GM12873 (cell line): ENCODE measurements around the gene FOXA3.

ENCODE experiments used
- TF ChIP-seq, protein P1 (sequence below): IDR thresholded peaks from 2 replicates; pipeline ENCODE4 v1.5.1; 2012; ENCODE audit warnings: low read depth, mild to moderate bottlenecking, moderate library complexity, low read length, control low read depth; ENCODE audit not compliant: insufficient read depth; ENCODE audit errors: missing control alignments

FOXA3 gene

DNA sequence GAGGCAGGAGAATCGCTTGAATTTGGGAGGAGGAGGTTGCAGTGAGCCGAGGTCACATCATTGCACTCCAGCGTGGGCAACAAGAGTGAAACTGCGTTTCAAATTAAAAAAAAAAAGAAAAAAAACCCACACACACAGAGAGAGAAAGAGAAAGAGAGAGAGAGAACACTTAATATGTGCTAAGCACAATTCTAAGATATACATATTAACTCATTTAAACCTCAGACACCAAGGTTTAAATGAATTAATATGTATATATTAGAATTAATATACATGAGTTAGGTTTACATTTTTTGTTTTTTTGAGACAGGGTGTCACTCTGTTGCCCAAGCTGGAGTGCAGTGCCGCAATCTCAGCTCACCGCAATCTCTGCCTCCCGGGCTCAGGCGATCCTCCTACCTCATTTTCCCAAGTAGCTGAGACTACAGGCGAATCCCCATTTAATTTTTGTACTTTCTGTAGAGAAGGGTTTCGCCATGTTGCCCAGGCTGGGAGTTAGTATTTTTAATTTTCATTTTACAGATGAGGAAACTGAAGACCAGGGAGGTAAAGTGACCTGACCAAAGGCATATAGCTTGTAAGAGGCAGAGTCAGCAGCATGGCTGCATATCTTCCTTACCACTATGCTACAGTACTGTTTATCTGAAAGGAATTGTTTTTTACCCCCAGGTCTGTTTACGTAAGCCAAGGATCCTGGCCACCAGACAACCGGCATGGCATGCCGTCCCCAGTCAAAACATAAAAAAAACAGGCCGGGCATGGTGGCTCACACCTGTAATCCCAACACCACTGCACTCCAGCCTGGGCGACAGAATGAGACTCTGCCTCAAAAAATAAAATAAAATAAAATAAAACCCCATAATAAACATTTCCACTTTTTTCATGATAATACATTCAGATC is 3.5 kb upstream of the FOXA3 start:
- TF ChIP-seq, protein P1, sequence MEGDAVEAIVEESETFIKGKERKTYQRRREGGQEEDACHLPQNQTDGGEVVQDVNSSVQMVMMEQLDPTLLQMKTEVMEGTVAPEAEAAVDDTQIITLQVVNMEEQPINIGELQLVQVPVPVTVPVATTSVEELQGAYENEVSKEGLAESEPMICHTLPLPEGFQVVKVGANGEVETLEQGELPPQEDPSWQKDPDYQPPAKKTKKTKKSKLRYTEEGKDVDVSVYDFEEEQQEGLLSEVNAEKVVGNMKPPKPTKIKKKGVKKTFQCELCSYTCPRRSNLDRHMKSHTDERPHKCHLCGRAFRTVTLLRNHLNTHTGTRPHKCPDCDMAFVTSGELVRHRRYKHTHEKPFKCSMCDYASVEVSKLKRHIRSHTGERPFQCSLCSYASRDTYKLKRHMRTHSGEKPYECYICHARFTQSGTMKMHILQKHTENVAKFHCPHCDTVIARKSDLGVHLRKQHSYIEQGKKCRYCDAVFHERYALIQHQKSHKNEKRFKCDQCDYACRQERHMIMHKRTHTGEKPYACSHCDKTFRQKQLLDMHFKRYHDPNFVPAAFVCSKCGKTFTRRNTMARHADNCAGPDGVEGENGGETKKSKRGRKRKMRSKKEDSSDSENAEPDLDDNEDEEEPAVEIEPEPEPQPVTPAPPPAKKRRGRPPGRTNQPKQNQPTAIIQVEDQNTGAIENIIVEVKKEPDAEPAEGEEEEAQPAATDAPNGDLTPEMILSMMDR: no peak

DNA sequence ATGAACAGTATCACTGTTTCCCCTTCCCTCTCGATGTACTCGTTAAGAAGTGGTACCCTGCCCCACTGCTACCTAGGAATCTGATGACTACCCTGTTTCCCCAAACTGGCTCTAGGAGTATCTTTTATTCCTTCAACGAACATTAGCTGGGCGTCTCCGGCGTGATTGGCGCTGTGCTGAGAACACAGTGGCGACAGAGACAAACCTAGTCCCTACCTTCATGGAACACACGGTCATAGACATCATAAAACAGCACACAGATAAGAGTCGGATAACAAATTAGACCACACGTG is 1.9 kb upstream of the FOXA3 start:
- TF ChIP-seq, protein P1: no peak

- TF ChIP-seq, protein P1: no peak
These were observed 1.4 kb upstream of the FOXA3 start, which contains the start of gene SYMPK for GRCh38 chr19:45862564-45863334. SYMPK (minus strand) TSS chr19:45863147; CDS start chr19:45854495, 8,652 bp downstream.

DNA sequence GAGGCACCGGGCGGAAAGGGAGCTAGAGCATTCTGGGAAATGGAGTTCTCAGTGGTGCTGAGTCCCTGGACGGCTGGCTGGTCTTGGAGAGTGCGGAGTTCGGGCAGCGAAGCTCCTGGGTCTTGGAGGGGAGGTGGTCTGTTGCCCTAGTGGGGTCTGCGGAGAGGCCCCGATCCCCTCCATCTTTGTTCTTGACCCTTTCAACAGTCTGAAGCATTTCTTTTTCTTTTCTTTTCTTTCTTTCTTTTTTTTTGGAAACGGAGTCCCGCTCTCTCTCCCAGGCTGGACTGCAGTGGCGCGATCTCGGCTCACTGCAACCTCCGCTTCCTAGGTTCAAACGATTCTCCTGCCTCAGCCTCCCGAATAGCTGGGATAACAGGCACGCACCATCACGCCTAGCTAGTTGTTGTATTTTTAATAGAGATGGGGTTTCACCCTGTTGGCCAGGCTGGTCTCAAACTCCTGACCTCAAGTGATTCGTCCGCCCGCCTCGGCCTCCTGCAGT is 739 bp upstream of the FOXA3 start:
- TF ChIP-seq, protein P1: no peak

GRCh38 chr19:45864629-45865082 is 530 bp downstream of the FOXA3 start:
- TF ChIP-seq, protein P1: no peak

- TF ChIP-seq, protein P1: no peak
These were observed 1.3 kb downstream of the FOXA3 start for GRCh38 chr19:45865269-45865948.
